ENCODE results near the gene IGFALS.

- TF ChIP-seq POLR2A (IDR thresholded peaks at IDR 0.05) (no peak), CTCF (IDR thresholded peaks at IDR 0.05) (no peak), POLR2AphosphoS5 (IDR thresholded peaks at IDR 0.05) (no peak)
Measured at GRCh38 chr16:1794221-1794871, 841 bp upstream of the IGFALS start.

All from prostate gland (tissue), 2 donors.